Activated CD4-positive, CD25-positive, alpha-beta regulatory T cell (primary cell): ENCODE data around the gene PLPPR1.
"Not testable (repeated sequence)": the region's sequence is repeated elsewhere in the genome, so short reads cannot be mapped to it uniquely, and the experiment has no call there.

Experiments
- DNase-seq, 4 experiments: peaks; one replicate each; lab custom pipeline; 2025; lab: John Stamatoyannopoulos, UW

The PLPPR1 gene

DNA sequence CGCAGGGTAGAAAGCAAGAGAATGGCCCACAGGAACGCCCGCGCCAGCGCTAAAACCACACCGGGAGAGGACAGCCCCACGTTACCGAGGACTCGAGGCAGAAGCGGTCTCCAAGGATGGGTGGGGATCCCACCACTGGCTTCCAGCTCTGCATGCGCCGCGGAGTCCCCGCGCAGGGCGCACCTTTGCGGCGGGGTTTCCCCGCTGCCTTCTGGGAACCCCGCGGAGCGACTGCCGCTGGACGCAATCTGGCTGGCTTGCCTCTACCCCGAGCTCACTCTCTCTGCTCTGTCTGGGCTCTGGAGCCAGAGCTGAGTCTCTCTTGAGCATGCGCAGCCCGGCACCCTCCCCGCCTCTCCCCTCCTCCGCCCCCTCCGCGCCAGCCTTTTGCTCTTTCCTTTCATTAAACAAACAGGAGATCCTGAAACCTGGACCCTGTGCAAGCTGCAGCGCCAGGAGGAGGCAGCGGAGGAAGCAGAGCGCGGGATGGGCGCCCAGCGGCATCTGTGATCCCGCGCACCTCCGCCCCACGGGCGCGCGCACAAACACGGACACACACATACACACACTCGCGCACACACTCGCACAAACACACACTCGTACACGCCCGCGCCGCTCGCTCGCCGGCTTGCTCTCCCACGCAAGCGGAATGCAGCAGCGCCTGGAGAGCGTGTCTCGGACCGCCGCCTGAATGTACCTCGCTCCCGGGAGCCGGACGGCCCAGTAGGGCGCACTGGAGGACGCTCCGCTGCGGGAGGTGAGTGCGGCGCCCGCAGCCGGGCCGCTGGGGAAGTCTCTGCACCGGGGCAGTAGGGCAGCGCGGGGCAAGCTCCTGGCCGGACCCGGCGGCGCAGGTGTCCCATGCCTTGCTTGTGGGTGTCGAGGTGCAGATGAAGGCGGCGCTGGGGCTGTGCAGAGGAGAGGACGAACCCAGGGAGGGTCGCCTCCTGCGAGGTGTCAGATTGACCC lies at the start of gene PLPPR1:
PLPPR1 (plus strand) TSS at position 382 of the 969 bp plus-strand sequence.
- no peak for DNase-seq

DNA sequence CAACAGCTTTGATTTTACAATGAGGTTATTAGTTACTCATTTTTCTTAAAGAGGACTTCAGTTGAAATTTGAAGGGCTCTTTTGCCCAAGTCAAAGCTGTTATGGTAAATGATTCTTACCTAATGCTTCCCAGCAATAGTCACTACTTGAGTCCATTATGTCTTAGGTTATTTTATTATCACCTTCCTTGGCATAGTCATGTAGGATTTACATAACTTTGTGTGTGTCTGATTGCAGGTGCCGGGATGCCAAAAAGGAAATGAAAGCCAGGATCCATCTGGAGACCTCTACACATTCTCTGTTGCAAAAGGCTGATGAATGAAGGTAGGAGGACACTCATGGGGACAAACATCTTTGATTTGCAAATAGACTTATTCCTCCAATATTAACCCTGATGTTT lies 38.8 kb upstream of the PLPPR1 start:
- DNase-seq: no peak

DNA sequence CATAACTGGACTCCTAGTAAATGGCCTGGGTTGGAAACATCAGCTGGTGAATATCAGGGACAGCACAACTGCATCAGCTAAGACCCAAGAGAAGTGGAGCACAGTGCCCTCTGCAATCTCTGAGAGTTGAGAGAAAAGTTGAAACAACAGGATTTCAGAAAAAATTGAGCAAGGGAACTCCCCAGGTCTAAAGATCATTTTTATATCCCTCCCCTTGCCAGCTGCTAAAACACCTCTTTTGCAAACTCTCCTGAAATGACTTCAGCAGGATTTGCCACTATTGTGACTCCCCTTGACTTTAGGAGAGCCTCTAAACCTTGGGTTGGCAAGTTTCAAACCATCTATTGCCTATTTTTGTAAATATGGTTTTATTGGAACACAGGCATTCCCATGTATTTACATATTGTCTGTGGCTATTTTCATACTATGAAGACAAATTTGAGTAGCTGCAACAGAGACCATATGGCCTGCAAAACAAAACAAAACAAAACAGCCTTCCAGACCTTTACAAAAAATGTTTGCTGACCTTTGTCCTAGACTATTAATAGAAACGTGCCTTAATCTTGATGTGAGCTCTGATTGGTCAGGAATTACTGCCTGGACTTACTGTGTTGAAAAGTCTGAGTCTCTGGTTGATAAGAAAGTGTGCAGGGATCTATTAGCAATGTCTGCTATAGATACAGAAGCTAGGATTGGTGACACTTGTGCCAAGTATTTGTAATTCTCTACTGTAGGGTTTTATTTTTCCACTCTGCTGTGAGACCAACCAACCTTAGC lies 37.7 kb upstream of the PLPPR1 start:
- DNase-seq: no peak

DNA sequence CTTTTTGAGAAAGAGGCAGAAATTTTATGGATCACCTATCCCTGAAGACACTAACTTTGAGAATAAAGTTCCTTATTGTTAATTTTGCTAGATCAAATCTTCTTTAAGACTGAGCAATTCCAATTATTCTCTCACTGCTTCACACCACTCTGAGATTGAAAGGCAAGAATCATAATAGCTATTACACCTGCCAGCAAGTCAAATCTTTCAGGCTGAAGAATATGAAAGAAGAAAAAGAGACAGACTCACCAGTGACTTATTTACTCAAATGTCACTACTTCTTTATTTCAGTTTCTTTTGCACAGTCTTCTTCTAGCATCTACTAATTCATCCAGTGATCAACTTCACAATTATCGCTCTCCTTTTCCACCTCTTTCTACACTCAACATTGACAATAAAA lies 35.9 kb upstream of the PLPPR1 start:
- DNase-seq: no peak

DNA sequence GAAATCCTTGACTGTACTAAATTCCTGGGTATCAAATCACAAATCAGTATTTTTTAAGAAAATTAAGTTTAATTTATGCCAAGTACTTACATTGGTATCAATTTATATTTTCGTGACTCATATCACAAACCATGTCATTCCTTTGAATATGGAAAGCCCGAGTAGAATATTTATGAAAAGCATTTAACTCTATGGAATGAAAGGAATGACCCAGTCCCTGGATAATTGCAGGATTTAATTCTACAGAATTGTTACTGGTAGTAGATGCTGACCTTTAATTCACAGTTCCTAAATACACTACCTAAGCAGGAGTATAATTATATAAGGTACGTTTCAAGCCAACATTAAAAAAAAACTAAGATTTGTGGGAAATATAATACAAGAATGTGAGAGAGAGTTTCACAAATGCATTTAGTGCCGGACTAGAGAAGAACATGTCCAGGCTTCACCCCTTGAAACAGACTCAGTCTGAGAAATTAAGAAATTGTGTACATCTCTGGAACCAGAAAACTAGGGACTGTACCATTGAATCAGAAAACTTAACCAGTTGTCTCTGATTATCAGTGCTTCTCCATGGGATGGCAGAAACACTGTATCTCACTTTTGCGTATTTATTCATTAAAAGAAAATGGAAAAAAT lies 28.5 kb upstream of the PLPPR1 start:
- DNase-seq: no peak

DNA sequence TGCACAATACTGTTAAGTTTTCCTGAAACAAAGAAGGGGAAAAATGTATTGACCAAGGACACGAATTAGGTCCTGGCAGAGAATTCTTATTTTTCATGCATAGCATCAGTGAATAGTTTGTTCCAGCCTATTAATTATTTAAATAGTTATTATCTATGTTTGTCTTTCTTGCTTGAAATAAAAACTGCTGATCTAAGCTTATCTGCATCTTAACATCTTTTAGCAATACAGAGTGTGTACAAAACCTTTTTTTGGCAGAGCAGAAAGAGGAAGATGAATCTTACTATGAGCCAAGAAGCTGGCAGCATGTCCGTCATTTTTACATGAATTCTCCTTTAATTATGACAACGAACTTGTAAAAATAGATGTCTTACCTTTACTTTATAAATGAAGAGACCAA lies 23.3 kb upstream of the PLPPR1 start:
- no peak for DNase-seq

DNA sequence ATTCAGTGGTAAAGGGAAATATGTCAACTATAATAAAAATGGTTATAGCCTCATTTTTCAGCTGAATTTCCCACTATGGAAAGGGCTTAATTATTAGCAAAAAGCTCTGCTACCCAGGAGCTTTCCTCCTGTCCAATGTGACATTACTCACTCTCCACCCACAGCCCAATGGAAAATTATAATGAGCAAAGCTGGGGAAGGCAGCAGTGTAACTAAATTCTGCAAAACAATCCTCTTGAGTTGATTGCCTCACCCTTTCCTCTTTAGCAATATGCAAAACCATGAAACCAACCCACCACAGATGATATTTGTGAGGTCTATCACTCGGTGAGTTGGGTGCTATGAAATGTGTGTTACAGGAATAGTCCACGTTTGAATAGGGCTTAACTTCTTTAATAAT lies 14.0 kb upstream of the PLPPR1 start:
- no peak for DNase-seq

DNA sequence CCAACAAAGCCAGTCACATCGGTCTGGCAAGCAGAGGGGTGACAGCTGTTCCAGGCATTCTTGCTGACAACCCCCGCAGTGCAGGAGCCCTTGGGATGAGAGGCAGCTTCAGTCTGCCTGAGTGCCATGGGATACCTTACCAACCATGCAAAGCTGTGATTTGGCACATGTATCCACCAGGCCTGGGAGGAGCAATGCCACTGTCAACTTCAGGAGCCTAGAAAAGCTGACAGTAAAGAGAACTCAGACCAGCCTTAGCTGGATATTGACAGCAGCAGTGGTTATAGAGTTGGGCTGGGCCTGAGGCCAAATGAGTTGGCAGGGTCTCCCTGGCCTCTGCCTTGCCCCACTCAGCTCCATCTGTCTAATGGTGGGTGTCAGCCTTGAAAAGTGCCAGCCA lies 10.1 kb upstream of the PLPPR1 start:
- DNase-seq: no peak

DNA sequence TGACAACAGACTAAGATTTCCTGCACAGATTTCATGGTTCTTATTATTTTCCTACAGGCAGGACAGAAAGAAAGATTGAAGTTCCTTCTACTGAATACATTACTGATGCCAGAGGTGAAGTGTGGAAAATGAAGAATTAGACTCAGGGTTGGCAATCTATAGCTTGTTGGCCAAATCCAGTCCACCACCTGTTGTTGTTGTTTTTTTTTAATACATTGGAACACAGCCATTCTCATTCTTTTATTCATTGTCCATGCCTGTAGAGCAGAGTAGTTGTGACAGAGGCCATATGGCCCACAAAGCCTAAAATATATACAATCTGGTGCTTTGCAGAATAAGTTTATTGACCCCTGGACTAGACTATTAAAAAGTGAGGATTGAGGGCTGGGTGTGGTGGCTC lies 5.8 kb upstream of the PLPPR1 start:
- DNase-seq: no peak

DNA sequence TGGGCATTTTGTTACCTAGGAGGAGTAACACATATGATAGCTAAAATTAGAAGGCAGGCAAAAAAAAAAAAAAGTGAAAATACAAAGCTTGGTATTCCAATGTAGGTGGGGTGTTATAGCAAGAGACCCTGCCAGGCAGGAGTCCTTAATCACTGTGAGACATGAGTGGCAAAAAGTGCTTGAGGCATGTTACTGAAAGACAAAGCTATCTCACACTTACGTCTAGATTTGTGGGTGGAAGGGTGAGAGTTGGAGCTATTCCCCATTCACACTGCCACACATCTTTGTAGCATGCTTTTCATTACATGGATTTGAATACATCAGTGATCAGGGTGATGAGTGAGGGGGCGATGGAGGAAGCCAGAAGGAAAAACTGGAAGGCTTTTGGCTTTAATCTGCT lies 2.6 kb upstream of the PLPPR1 start:
- no peak for DNase-seq

DNA sequence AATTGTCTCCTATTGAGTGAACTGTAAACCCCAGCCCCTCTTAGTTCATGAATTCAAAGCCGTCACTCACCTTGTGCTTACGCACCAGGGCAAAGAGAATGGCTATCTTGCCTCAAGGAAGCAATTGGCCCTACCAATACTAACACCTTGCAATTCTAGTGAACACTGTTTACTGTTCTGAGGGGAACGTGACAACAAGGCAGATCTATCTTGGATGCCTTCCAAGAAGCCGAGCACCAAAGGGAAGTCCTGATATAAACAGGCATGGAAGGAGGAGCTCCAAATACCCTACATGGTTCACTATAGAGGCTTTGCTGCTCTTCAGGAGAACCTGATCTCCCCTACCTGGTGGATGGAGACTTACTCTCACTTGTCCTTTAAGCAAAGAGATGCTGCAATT lies 1.7 kb upstream of the PLPPR1 start:
- DNase-seq: no peak

DNA sequence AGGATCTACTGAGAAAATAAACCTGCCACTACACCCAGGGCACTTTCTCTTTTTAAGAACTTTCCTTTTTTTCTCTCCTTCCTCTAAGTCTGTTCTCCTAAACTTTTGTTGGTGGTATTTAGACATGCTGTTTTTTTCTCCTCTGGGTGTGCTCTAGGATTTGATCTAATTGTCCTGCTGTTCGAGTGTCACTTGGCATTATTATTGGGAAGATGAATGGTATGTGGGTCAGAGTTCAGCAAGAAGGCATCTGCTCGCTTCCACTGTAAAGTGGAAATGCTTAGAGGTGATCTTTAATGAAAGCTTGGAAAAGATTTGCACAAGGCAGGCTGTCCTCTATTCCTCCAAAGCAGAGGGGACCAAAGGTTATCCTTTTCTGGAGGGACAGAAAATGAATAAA lies 1.3 kb upstream of the PLPPR1 start:
- DNase-seq: no peak

DNA sequence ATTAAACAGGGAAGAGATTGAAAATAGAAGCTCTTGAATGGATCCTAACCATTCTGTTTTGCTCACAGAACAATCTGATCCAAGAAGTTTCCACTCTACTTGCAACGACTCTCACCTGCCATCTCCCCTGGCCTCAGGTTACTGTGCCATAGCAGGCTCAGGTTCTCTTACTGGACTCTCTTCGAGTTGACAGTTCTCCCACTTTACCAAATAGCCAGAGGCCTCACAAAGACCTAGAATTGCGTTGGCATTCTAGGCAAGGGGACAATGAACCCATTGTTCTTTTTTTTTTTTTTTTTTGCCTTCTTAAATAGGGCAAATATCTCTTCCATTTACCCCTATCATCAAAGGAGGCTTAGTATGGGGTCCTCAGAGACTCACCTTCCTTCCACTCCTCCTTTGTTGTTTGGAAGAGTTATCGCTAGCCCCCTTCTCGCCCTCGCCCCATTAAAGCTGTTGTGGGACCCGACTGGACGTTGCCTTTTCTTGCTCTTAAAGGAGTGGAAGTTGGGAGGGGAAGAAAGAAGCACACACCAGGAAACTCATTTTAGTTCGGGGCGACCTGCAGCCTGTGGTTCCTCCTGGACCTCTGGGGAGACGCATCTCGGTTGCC lies 688 bp upstream of the PLPPR1 start:
- no peak for DNase-seq

DNA sequence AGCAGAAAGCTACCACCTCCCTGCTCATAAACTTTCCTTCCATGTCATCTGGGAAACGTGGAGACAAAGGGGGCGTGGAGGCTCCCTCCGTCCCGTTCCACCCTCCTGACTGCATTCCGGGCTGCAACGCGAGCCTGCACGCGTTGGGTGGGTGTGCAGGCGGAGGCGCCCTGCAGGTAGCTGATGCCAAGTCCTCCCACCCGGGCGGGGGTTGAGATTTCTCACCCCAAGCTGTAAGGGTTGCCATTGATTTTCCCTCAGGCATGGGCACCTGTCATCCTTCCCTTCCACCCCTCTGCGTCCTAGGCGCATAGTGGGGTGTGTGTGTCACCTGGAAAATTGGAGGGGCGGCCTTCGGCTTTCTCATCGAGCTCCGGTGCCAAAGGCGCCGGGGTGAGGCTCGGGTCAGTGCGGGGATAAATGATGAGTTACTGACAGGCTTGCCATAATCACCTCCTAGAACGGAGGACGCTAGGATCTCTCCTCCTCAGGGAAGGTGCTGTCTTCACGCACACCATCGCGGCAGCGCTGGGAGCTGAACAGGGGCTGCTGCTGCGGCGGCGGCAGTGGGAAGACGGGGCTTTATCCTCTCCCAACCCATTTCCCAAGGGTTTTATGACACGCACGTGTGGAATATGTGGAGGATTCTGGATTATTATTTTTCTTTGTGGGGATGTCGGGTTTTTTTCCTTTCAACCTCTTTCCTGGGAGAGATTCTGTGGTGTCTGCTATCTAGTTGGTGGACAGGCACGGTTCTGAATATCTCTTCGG lies 973 bp downstream of the PLPPR1 start:
- no peak for DNase-seq

DNA sequence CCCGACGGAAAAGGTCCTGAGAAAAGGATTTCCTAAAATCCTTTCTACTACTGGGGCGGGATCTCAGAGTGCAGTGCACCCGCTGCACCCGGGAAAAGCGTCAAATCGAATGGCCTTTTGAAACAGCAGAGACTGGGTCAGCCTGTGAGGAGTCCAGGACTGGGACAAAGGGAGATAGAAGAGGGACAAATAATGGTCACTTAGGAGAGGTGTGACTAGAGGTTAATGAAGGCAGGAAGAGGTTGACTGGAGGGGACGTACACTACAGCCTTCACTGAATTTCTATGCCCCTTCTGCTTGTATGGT lies 1.5 kb downstream of the PLPPR1 start:
- DNase-seq: no peak

DNA sequence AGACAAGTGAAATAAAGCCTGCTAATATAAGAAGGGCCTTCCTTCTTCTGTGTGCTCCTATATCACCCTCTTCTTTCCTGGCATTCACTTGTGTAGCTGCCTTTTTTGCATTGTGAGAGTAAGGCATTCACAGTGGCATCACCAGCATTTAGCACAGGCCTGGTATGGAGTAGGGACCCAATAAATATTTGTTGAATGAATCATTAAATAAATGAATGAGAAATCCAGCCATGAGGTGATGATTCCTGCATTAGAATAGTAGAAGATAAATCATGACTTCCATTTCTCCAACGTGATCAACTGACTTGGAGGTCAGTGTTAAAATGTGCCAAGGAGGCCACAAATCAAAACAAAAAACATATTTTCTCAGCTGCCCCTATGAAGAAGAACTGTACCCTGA lies 3.9 kb downstream of the PLPPR1 start:
- DNase-seq: no peak

DNA sequence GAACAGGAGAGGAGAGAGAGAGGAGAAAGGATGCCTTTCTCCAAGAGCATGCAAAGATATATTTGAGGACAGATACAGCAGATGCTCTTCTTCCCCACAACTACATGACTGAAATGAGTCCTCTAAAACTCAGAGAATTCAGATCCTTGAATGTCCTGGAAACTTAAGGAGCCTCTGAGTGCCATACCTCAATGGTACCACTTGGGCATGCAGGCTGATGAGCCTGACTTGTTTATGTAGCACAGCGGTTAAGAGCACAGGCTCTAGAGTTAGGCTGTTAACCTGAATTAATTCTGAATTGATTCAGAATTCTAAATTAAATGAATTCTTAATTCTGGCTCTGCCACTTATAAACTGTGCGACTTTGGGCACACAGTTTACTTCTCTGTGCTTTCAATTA lies 5.7 kb downstream of the PLPPR1 start:
- DNase-seq: no peak

DNA sequence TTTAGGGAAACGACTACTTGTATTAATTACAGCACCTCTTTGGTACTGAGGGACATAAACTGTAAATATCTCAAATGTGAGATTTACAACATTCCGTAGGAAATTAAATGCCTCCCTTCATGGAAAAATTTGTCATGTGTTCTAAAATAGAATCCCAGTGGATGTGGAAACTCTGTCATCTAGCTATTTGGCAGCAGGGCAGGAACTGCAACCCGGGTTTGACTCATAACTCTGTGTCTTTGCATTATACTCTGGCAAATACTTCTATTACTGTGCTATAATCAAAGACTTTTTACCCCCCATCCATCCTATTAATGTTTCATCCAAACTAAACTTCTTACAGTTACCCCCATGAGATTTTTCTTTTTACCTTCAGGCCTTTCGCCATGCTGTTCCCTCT lies 6.6 kb downstream of the PLPPR1 start:
- DNase-seq: no peak

DNA sequence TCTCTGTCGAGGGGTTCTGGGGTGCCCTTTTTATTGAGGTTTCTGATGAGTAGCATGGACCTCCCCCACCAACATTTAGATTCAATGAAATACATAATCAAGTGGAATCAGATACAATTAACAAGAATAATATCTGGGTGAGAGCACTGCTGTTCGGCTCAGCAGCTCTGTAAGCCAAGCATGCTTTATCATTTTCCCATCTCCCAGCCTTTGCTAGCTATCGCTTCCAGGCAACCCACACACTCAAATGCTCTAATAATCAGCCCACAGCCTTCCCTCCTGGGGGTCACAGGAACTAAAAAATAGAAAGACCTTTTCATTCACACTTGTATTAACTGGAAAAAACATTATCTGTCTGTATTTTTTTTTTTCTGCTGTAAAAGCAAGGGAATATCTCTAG lies 8.9 kb downstream of the PLPPR1 start:
- no peak for DNase-seq

DNA sequence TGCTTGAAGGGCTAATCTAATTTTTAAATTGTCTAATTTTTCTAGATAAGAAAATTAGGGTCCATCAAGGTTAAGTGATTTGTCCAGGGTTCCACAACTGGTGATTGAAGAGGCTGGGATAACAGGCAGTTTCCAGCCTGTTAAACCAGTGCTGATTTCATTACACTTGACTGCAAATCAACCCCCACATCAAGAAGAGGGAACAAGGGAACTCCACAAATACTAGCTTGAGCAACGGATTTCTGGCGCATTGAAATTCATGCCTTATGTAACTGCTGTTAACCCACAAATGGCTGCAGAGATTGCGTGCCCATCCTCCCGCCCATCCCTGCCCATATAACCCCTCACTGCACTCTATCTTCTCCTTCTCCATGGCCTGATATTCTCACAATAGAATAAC lies 10.0 kb downstream of the PLPPR1 start:
- DNase-seq: no peak

DNA sequence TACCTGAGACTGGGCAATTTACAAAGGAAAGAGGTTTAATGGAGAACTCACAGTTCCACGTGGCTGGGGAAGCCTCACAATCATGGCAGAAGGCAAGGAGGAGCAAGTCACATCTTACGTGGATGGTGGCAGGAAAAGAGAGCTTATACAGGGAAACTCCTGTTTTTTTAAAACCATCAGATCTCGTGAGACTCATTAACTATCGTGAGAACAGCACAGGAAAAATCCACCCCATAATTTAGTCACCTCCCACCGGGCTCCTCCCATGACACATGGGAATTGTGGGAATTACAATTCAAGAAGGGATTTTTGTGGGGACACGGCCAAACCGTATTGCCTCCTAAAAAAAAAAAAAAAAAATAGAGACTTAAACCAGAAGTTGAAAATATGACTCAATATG lies 11.1 kb downstream of the PLPPR1 start:
- not testable (repeated sequence) for DNase-seq
